ENCODE results near the gene LGALSL. TPM values are rescaled to one million over a fixed set of nuclear protein-coding genes. Genes with fewer than 3 reads are reported as not detected.

Gene LGALSL
- total RNA-seq, 6 donors from 2014 or later = 8.4 to 31.5 (median 21.1) TPM

DNA sequence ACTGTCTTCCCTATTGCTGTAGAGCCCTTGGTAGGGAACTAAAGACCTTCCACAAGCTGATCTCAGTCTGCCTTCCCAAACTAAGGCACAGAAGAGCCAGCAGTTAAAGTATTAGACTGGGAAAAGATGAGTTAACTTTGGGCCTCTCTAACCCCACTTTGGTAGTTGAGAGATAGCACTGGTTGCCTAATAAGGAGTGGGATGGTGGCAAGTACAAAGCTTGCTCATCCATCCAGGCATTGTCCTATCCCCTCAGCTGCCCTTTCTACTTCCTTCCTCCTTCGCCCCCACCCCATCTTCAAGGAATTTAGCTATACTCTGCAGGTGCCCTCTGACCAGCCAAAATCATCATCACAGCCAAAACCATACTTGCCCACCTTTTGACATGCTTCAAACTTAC, 48.0 kb downstream of the LGALSL start:
- no peak overlapping the region for H3K27ac ChIP-seq
- TF ChIP-seq POLR2A (IDR thresholded peaks at IDR 0.05) (no peak), EP300 (IDR thresholded peaks at IDR 0.05) (no peak), POLR2AphosphoS5 (IDR thresholded peaks at IDR 0.05) (no peak)
- TF ChIP-seq, protein P1, sequence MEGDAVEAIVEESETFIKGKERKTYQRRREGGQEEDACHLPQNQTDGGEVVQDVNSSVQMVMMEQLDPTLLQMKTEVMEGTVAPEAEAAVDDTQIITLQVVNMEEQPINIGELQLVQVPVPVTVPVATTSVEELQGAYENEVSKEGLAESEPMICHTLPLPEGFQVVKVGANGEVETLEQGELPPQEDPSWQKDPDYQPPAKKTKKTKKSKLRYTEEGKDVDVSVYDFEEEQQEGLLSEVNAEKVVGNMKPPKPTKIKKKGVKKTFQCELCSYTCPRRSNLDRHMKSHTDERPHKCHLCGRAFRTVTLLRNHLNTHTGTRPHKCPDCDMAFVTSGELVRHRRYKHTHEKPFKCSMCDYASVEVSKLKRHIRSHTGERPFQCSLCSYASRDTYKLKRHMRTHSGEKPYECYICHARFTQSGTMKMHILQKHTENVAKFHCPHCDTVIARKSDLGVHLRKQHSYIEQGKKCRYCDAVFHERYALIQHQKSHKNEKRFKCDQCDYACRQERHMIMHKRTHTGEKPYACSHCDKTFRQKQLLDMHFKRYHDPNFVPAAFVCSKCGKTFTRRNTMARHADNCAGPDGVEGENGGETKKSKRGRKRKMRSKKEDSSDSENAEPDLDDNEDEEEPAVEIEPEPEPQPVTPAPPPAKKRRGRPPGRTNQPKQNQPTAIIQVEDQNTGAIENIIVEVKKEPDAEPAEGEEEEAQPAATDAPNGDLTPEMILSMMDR (IDR thresholded peaks at IDR 0.05) = no peak
- no peaks in the 10 kb centered on the region for H3K36me3 ChIP-seq
- H3K4me1 ChIP-seq = no peaks in the 10 kb centered on the region
- no peaks in the 10 kb centered on the region for H3K9me3 ChIP-seq
- ATAC-seq (ENCODE audit: low FRiP score in 2 of 2) = no peak
- DNase-seq = no peak
- no peaks in the 10 kb centered on the region for H3K27me3 ChIP-seq
- 67 to 68% methylated on average over 1 of the region's 1 CpG for WGBS, 2 donors
- H3K4me3 ChIP-seq = no peak overlapping the region

DNA sequence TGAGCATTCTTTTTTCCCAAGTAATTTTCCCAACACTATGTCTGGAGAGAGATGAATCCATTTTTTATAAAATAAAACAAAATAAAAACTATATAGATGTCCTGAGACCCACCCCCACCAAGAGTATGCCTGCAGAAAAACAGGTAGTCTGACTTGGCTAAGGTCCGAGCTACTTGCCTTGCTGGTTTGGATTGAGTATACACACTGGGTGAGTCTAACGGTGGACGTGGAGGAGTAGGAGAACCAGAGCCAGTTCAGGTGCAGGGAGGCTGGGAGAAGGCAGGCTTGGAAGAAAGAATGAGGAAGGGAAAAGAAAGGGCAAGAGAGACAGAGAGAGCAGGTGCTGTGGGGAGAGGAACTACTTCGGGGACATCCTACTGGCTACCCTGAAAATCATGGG, 48.9 kb downstream of the LGALSL start:
- 89 to 92% methylated on average over 4 of the region's 4 CpGs for WGBS, 2 donors
- H3K27me3 ChIP-seq = no peaks in the 10 kb centered on the region
- no peaks in the 10 kb centered on the region for H3K4me1 ChIP-seq
- DNase-seq (no peak), ATAC-seq (ENCODE audit: low FRiP score in 2 of 2) (no peak)
- H3K27ac ChIP-seq = no peak overlapping the region
- TF ChIP-seq POLR2A (IDR thresholded peaks at IDR 0.05) = no peak
- no peak for TF ChIP-seq EP300 (IDR thresholded peaks at IDR 0.05)
- TF ChIP-seq, protein P1 (IDR thresholded peaks at IDR 0.05) = no peak
- no peak for TF ChIP-seq POLR2AphosphoS5 (IDR thresholded peaks at IDR 0.05)
- no peaks in the 10 kb centered on the region for H3K9me3 ChIP-seq
- no peaks in the 10 kb centered on the region for H3K36me3 ChIP-seq
- no peak overlapping the region for H3K4me3 ChIP-seq

DNA sequence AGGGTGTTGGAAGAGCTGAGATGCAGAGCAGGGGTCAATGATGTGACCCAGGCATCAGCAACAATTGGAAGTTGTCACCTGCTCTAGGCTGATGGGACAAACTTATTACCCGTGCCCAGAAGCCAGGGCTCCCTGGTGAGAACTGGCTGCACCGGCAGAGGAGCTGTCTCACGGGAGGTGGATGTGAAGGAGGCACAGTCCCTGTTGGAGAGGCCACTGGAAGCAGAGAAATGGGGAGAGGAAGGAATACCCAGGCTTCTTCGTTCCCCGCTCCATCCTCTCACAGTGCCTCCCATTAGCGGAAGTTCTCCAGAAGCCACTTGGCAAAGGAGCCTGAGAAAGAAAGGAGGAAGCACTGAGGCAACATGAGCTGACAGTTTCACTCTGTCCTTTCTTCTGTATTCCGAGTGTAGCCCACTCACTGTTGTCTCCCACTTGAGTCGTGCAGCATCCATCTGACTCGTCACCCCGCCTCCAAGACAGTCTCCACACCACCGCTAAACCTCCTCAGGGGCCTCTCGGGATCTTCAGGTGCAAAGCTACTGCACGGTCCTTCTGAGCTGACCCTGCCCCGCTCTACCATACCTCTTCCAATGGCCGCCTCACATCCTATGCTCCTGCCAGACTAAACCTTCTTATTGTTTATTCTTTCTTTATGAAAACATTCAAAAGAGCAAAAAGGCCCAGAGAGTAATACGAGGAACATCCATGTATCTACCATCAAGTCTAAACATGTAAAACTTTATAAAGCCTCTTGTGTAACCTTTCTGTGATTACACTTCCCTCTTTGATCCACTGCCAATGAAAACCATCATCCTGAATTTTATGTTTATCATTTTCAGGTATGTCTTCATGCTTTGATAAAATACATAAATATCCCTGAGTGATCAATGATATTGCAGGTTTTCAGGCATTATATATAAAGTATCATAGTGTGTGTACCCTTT, 51.1 kb downstream of the LGALSL start:
- Histone ChIP-seq H3K27ac (no peak overlapping the region), H3K4me1 (no peaks in the 10 kb centered on the region), H3K9me3 (no peaks in the 10 kb centered on the region), H3K4me3 (no peak overlapping the region), H3K36me3 (no peaks in the 10 kb centered on the region), H3K27me3 (no peaks in the 10 kb centered on the region)
- no peak for TF ChIP-seq POLR2AphosphoS5 (IDR thresholded peaks at IDR 0.05)
- DNase-seq (no peak), ATAC-seq (ENCODE audit: low FRiP score in 2 of 2) (peak in 1 of 2 donors; percentile 68)
- whole genome bisulfite sequencing, 2 donors = 79 to 82% methylated on average over 16 of the region's 16 CpGs

DNA sequence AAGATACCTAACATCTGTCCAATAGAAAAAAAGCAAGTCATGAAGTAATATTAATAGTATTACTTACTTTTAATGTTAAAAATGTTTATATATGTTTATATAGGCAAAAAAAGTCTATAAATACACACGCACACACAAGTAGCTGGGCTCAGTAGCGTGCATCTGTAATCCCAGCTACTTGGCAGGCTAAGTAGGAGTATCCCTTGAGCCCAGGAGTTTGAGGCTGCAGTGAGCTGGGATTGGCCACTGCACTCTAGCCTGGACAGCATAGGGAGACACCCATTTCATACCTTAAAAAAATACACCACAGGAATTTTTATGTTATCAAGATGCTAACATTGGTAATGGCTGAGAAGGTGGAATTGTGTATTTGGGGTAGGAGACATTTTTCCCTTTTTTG, 52.7 kb downstream of the LGALSL start:
- no peaks in the 10 kb centered on the region for H3K9me3 ChIP-seq
- no peak overlapping the region for H3K4me3 ChIP-seq
- ATAC-seq (ENCODE audit: low FRiP score in 2 of 2) (no peak), DNase-seq (no peak)
- no peaks in the 10 kb centered on the region for H3K4me1 ChIP-seq
- WGBS, 2 donors = 95 to 97% methylated on average over 2 of the region's 2 CpGs
- no peak overlapping the region for H3K27ac ChIP-seq
- no peaks in the 10 kb centered on the region for H3K27me3 ChIP-seq
- TF ChIP-seq POLR2AphosphoS5 (IDR thresholded peaks at IDR 0.05) (no peak), POLR2A (IDR thresholded peaks at IDR 0.05) (no peak), EP300 (IDR thresholded peaks at IDR 0.05) (no peak)
- TF ChIP-seq, protein P1 (IDR thresholded peaks at IDR 0.05) = no peak
- H3K36me3 ChIP-seq = no peaks in the 10 kb centered on the region

Other genes with a start within 250 kb of the LGALSL start
- 10 to 100 TPM; 21.5 to 72.9 (median 35.4) TPM for gene AFTPH, start 70.2 kb downstream of the LGALSL start, total RNA-seq
- 10 to 100 TPM; 10.4 to 43.0 (median 20.0) TPM for gene SERTAD2, start 199.8 kb downstream of the LGALSL start, total RNA-seq